Naive B cell (primary cell): ENCODE results near the gene NFE2L3. TPM values are rescaled to one million over a fixed set of nuclear protein-coding genes. Genes with fewer than 3 reads are reported as not detected.
"Not testable (repeated sequence)": the region's sequence is repeated elsewhere in the genome, so short reads cannot be mapped to it uniquely, and the experiment has no call there.

Source experiments
- ATAC-seq, 2 donors: fragments of 150-1000 bp; cut with Tn5 transposase; 2 replicates each; pipeline ENCODE4 v1.10.0; 2021; ENCODE audit warnings: low read depth in 2 of 2, mild to moderate bottlenecking in 2 of 2, moderate library complexity in 2 of 2
- DNase-seq: peaks from one replicate; pipeline ENCODE4 v3.0.0; 2022
- H3K27ac Mint-ChIP-seq, 6 donors: one replicate each; pipeline ENCODE4 v1.8.0; 2020 to 2022; ENCODE audit warnings: mild to moderate bottlenecking in 6 of 6, mixed read lengths in 6 of 6, moderate library complexity in 5 of 6, inconsistent platforms in 2 of 6
- H3K27me3 Mint-ChIP-seq, 3 donors: one replicate each; pipeline ENCODE4 v1.8.0; 2021 to 2022; ENCODE audit warnings: mixed read lengths in 3 of 3, mild to moderate bottlenecking in 1 of 3
- H3K36me3 Mint-ChIP-seq, 2 donors: one replicate each; pipeline ENCODE4 v1.8.0; 2020 to 2022; ENCODE audit warnings: mixed read lengths in 2 of 2, inconsistent platforms in 1 of 2, mild to moderate bottlenecking in 1 of 2
- H3K4me1 Mint-ChIP-seq, 3 donors: one replicate each; pipeline ENCODE4 v1.8.0; 2020 to 2022; ENCODE audit warnings: mixed read lengths in 3 of 3, inconsistent platforms in 1 of 3, mild to moderate bottlenecking in 1 of 3, moderate library complexity in 1 of 3
- H3K4me3 Mint-ChIP-seq, 8 donors: one replicate each; pipeline ENCODE4 v1.8.0; 2020 to 2022; ENCODE audit warnings: mild to moderate bottlenecking in 8 of 8, mixed read lengths in 8 of 8, moderate library complexity in 8 of 8, inconsistent platforms in 2 of 8
- H3K9me3 Mint-ChIP-seq, 7 donors: one replicate each; pipeline ENCODE4 v1.8.0; 2020 to 2022; ENCODE audit warnings: mixed read lengths in 7 of 7, mild to moderate bottlenecking in 5 of 7, inconsistent platforms in 2 of 7, moderate library complexity in 1 of 7
- polyA plus RNA-seq, 6 donors: library from polyadenylated mRNA; unstranded; fragments of 300-500 nt; fragmentation: Illumina TruSeq; gene quantifications; one replicate each; pipeline ENCODE4 v1.2.3, GENCODE V29; 2021; ENCODE audit warnings: low read depth in 6 of 6

NFE2L3 gene
- polyA plus RNA-seq, 6 donors from 2014 or later, result 0.93 to 4.1 (median 2.4) TPM

GRCh38 chr7:26151096-26151495 lies 902 bp upstream of the NFE2L3 start:
- DNase-seq, result no peak
- ATAC-seq, result no peak
- Mint-ChIP-seq H3K27ac (peak overlapping the region in 4 of 6 donors; percentile 66 to 84 (median 75)), H3K9me3 (peaks cover 0 to 3% (median 0%) of the 10 kb centered on the region in 7 donors), H3K4me3 (peak overlapping the region; percentile 77 to 96 (median 92)), H3K36me3 (no peaks in the 10 kb centered on the region), H3K4me1 (peaks cover 35 to 43% (median 41%) of the 10 kb centered on the region in 3 donors), H3K27me3 (peaks cover 0 to 5% (median 0%) of the 10 kb centered on the region in 3 donors)

DNA sequence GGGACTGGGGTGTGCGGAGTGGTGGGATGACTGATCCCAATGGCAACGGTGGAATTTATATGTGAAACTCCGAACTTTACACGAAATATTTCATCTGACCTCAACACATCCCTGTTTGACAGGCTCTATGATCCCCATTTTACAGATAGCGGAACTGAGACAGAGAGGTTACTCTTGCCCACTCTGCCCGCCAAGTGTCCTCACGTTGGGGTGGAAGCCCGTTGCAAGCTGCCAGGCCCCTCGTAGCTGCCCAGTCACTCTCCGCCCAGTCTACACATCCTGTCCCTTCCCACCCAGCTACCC lies 397 bp upstream of the NFE2L3 start:
- Mint-ChIP-seq H3K27ac (peak overlapping the region in 5 of 6 donors; percentile 77 to 97 (median 88)), H3K27me3 (peaks cover 0 to 5% (median 0%) of the 10 kb centered on the region in 3 donors), H3K36me3 (no peaks in the 10 kb centered on the region), H3K9me3 (peaks cover 0 to 3% (median 0%) of the 10 kb centered on the region in 7 donors), H3K4me1 (peaks cover 35 to 48% (median 43%) of the 10 kb centered on the region in 3 donors), H3K4me3 (peak overlapping the region; percentile 77 to 96 (median 92))
- DNase-seq (no peak), ATAC-seq (no peak)

GRCh38 chr7:26152782-26153240 lies 813 bp downstream of the NFE2L3 start:
- peak overlapping the region; percentile 77 to 93 (median 90) for H3K4me3 Mint-ChIP-seq
- not testable (repeated sequence) for H3K36me3 Mint-ChIP-seq, H3K27me3 Mint-ChIP-seq, H3K9me3 Mint-ChIP-seq
- DNase-seq, result peak; percentile 37
- H3K27ac Mint-ChIP-seq, result peak overlapping the region in 3 of 6 donors; percentile 48 to 78 (median 53)
- peaks cover 39 to 60% (median 51%) of the 10 kb centered on the region in 3 donors for H3K4me1 Mint-ChIP-seq
- ATAC-seq, result peak; percentile 17 to 21

DNA sequence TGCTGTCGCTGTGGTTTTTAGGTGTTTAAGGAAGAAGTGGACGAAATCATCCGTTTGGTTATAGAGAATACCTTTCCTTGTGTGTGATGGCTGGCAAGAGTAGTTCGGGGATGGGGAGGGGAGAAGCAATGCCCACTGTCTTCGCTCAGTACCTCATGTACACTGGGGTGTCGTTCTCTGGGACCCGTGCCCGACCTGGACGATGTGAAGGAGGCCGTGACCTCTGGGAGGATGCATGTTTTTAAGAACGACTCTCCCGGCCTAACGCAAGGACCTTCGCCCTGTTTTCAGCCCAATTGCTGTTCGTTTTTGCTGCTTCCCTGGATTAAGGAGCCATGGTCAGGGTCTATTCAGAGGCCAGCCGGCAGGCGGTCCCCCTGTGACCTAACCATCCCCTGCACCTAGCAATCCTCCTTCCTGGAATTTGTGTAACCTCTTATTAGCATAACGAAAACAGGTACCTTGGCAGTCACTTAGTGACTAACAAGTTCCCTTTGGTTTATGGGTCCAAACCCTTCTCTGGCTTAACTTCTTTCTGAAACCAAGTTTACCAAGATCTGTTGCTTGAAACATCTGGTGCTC lies 1.3 kb downstream of the NFE2L3 start:
- peaks cover 43 to 65% (median 56%) of the 10 kb centered on the region in 3 donors for H3K4me1 Mint-ChIP-seq
- peaks cover 0 to 5% (median 0%) of the 10 kb centered on the region in 3 donors for H3K27me3 Mint-ChIP-seq
- H3K27ac Mint-ChIP-seq, result peak overlapping the region in 4 of 6 donors; percentile 31 to 78 (median 50)
- peak overlapping the region; percentile 77 to 93 (median 90) for H3K4me3 Mint-ChIP-seq
- H3K9me3 Mint-ChIP-seq, result no peaks in the 10 kb centered on the region
- ATAC-seq (no peak), DNase-seq (no peak)
- H3K36me3 Mint-ChIP-seq, result no peaks in the 10 kb centered on the region

- ATAC-seq (no peak), DNase-seq (no peak)
- H3K4me1 Mint-ChIP-seq, result peaks cover 47 to 71% (median 58%) of the 10 kb centered on the region in 3 donors
Measured at GRCh38 chr7:26153823-26154783, 2.1 kb downstream of the NFE2L3 start.

GRCh38 chr7:26155531-26156375 lies 3.8 kb downstream of the NFE2L3 start:
- H3K27me3 Mint-ChIP-seq, result peaks cover 0 to 3% (median 0%) of the 10 kb centered on the region in 3 donors
- no peak for ATAC-seq
- H3K4me3 Mint-ChIP-seq, result peak overlapping the region in 7 of 8 donors; percentile 53 to 88 (median 73)
- H3K36me3 Mint-ChIP-seq, result no peaks in the 10 kb centered on the region
- peak overlapping the region in 4 of 6 donors; percentile 82 to 97 (median 88) for H3K27ac Mint-ChIP-seq
- H3K4me1 Mint-ChIP-seq, result peaks cover 50 to 74% (median 56%) of the 10 kb centered on the region in 3 donors
- no peaks in the 10 kb centered on the region for H3K9me3 Mint-ChIP-seq
- no peak for DNase-seq

More at GRCh38 chr7:26153823-26154783, 2.1 kb downstream of the NFE2L3 start:
- Mint-ChIP-seq H3K9me3 (no peaks in the 10 kb centered on the region), H3K36me3 (no peaks in the 10 kb centered on the region), H3K27ac (peak overlapping the region in 5 of 6 donors; percentile 48 to 78 (median 57)), H3K4me3 (peak overlapping the region; percentile 77 to 93 (median 90)), H3K27me3 (peaks cover 0 to 5% (median 0%) of the 10 kb centered on the region in 3 donors)

- H3K27me3 Mint-ChIP-seq, result no peaks in the 10 kb centered on the region
- peaks cover 40 to 64% (median 47%) of the 10 kb centered on the region in 3 donors for H3K4me1 Mint-ChIP-seq
- H3K9me3 Mint-ChIP-seq, result no peaks in the 10 kb centered on the region
- DNase-seq (peak; percentile 62), ATAC-seq (peak; percentile 77)
- peak overlapping the region in 5 of 6 donors; percentile 75 to 97 (median 82) for H3K27ac Mint-ChIP-seq
- no peaks in the 10 kb centered on the region for H3K36me3 Mint-ChIP-seq
- H3K4me3 Mint-ChIP-seq, result peak overlapping the region; percentile 53 to 88 (median 71)
Measured at GRCh38 chr7:26156451-26157420, 4.7 kb downstream of the NFE2L3 start.

GRCh38 chr7:26157520-26158105 lies 5.6 kb downstream of the NFE2L3 start:
- DNase-seq (no peak), ATAC-seq (no peak)
- Mint-ChIP-seq H3K4me1 (peaks cover 39 to 62% (median 45%) of the 10 kb centered on the region in 3 donors), H3K36me3 (no peaks in the 10 kb centered on the region), H3K27ac (peak overlapping the region in 4 of 6 donors; percentile 41 to 97 (median 80)), H3K27me3 (no peaks in the 10 kb centered on the region), H3K4me3 (peak overlapping the region in 3 of 8 donors; percentile 22 to 69 (median 37)), H3K9me3 (no peaks in the 10 kb centered on the region)

DNA sequence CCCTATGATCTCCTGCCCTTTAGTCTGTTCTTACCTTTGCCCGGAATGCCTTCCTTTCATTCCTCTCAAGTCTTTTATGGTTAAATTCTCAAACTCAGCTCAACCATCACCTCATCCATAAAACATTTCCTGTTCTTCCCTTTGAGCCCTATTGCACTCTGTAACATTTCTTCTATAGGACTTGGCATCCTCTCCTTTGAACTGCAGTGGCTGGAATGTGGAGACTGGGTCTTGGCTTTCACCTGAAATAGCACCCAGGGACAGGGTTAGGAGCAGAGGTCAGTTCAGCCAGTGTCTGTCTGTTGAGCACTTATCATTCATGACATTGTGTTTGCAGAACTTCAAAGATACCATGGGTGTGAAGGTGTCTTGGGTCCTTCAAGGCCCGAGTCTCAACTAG lies 7.2 kb downstream of the NFE2L3 start:
- Mint-ChIP-seq H3K36me3 (no peaks in the 10 kb centered on the region), H3K4me3 (peak overlapping the region in 1 of 8 donors; percentile 37), H3K27me3 (no peaks in the 10 kb centered on the region), H3K4me1 (peaks cover 25 to 49% (median 31%) of the 10 kb centered on the region in 3 donors), H3K9me3 (peaks cover 0 to 5% (median 0%) of the 10 kb centered on the region in 7 donors), H3K27ac (peak overlapping the region in 1 of 6 donors; percentile 54)
- no peak for DNase-seq
- ATAC-seq, result no peak

DNA sequence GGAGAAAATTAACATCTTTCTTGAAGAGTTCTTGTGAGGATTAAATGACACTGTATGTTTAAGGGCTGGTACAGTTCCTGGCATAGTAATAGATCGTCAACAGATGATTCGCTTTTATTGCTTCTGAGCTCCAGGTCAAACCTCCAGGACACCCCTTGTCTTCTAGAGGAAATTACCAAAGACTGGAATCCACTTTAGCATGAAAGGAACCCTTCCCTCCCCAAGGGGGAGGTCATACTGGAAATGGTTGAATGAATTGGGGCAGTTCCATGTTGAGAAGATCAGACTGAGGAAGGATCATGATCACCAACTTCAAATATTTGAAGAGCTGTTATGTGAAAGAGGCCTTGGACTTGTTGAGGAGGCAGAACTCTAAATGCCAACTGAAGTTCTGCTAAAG lies 8.9 kb downstream of the NFE2L3 start:
- H3K4me1 Mint-ChIP-seq, result peaks cover 16 to 33% (median 19%) of the 10 kb centered on the region in 3 donors
- peaks cover 0 to 8% (median 0%) of the 10 kb centered on the region in 7 donors for H3K9me3 Mint-ChIP-seq
- no peaks in the 10 kb centered on the region for H3K36me3 Mint-ChIP-seq
- no peak for DNase-seq
- no peak overlapping the region for H3K27ac Mint-ChIP-seq
- no peak overlapping the region for H3K4me3 Mint-ChIP-seq
- no peak for ATAC-seq
- H3K27me3 Mint-ChIP-seq, result no peaks in the 10 kb centered on the region

DNA sequence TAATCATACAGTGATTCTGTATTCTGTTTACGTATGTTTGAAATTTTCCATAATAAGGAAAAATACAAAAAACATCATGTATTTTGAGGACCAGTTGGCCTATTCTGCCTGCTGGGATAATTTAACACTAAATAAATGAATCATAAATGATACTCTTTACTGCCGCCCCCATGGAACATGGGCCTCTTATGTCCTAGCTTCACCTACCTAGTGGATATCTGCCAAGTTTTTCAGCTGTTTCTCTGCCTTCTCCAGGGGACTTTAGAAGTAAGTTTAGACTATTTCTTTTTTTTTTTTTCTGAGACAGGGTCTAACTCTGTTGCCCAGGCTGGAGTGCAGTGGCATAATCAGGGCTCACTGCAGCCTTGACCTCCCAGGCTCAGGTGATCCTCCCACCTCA lies 10.4 kb downstream of the NFE2L3 start:
- peaks cover 11 to 21% (median 17%) of the 10 kb centered on the region in 3 donors for H3K4me1 Mint-ChIP-seq

More for the DNA sequence above, 10.4 kb downstream of the NFE2L3 start:
- Mint-ChIP-seq H3K27ac (no peak overlapping the region), H3K9me3 (peaks cover 0 to 8% (median 0%) of the 10 kb centered on the region in 7 donors), H3K27me3 (no peaks in the 10 kb centered on the region), H3K4me3 (no peak overlapping the region), H3K36me3 (no peaks in the 10 kb centered on the region)
- DNase-seq, result no peak
- ATAC-seq, result no peak
